A549 (cell line): ENCODE results near the gene FAM98C. TPM values are rescaled to one million over a fixed set of nuclear protein-coding genes. Genes with fewer than 3 reads are reported as not detected.
A peak's percentile ranks its signal among the peaks of the same experiment; 100 is the strongest.

Experiments used
- ATAC-seq, 2 experiments: fragments of 200-7000 bp in 1 of 2; fragments of >200 bp in 1 of 2; cut with Nextera tagmentation in 1 of 2; cut with Tn5 transposase in 1 of 2; 3 replicates each; pipeline versions ENCODE4 v1.8.0 to v1.9.1; 2018 to 2020; ENCODE audit warnings: mild to moderate bottlenecking in 1 of 2, moderate library complexity in 1 of 2
- CTCF ChIA-PET: fragments of 300-600 bp; sonication (Branson Sonifier 250); formaldehyde crosslinking; extraction: SDS; loops from one replicate; lab custom pipeline; 2021; ENCODE audit warnings: antibody characterized with exemption, inconsistent platforms; lab: Yijun Ruan, JAX
- POLR2A ChIA-PET: fragments of 350-600 bp; formaldehyde crosslinking; extraction: SDS; loops from one replicate; lab custom pipeline; 2021; ENCODE audit warnings: antibody characterized with exemption, inconsistent platforms; lab: Yijun Ruan, JAX
- DNase-seq, 2 experiments: peaks; one replicate each; pipeline versions ENCODE4 v3.0.0 to v3.0.0-alpha.2; 2011 to 2016; ENCODE audit warnings: low read depth in 1 of 2, low spot score in 1 of 2
- FAIRE-seq: peaks from 2 replicates; lab custom pipeline; 2011; peaks lifted over from hg19 to GRCh38; lab: Jason Lieb, UNC
- H3K27ac ChIP-seq, 2 experiments: fragments of >200 bp; sonication (Bioruptor Twin); formaldehyde crosslinking; 3 replicates each; pipeline ENCODE4 v1.5.1; 2016 to 2017
- H3K4me1 ChIP-seq: fragments of >200 bp; sonication (Bioruptor Twin); formaldehyde crosslinking; 3 replicates; pipeline ENCODE4 v1.6.1; 2016
- H3K4me2 ChIP-seq: fragments of >200 bp; sonication (Bioruptor Twin); formaldehyde crosslinking; 3 replicates; pipeline ENCODE4 v1.6.1; 2016
- H3K4me3 ChIP-seq: fragments of >200 bp; sonication (Bioruptor Twin); formaldehyde crosslinking; 3 replicates; pipeline ENCODE4 v1.5.1; 2016
- H3K9me3 ChIP-seq: fragments of >200 bp; sonication (Bioruptor Twin); formaldehyde crosslinking; 3 replicates; pipeline ENCODE4 v1.6.1; 2016
- CEBPB ChIP-seq, 2 experiments: fragments of >200 bp in 1 of 2; sonication (Bioruptor Twin) in 1 of 2; formaldehyde crosslinking in 1 of 2; IDR thresholded peaks; 2 replicates each; pipeline ENCODE4 v1.6.1; 2012 to 2016
- CHD4 ChIP-seq: fragments of 200-600 bp; sonication (generic); IDR thresholded peaks from 2 replicates; pipeline ENCODE4 v1.6.1; 2016; ENCODE audit warnings: antibody characterized with exemption, mild to moderate bottlenecking, borderline replicate concordance
- EHF ChIP-seq: fragments of 250-450 bp; sonication (Bioruptor Pico); IDR thresholded peaks from 2 replicates; pipeline ENCODE4 v1.5.0; 2020; ENCODE audit warnings: mild to moderate bottlenecking
- EHMT2 ChIP-seq: fragments of 200-600 bp; sonication (generic); IDR thresholded peaks from 2 replicates; pipeline ENCODE4 v1.6.1; 2016; ENCODE audit warnings: antibody characterized with exemption, low read depth, mild to moderate bottlenecking, moderate library complexity
- EP300 ChIP-seq, 2 experiments: fragments of >200 bp; sonication (Bioruptor Twin); formaldehyde crosslinking; IDR thresholded peaks; 2 replicates in 1 of 2; 3 replicates in 1 of 2; pipeline ENCODE4 v1.6.1; 2016 to 2017
- HOXA7 ChIP-seq: fragments of 250-450 bp; sonication (Bioruptor Pico); IDR thresholded peaks from 2 replicates; pipeline ENCODE4 v1.5.0; 2020; ENCODE audit warnings: mild to moderate bottlenecking, moderate library complexity
- MAFK ChIP-seq: fragments of 450-650 bp; IDR thresholded peaks from 2 replicates; pipeline ENCODE4 v1.6.1; 2014; ENCODE audit not compliant: partially characterized antibody
- NR3C1 ChIP-seq: fragments of >200 bp; sonication (Bioruptor Twin); formaldehyde crosslinking; IDR thresholded peaks from 3 replicates; pipeline ENCODE4 v1.6.1; 2017
- PHF8 ChIP-seq: fragments of 200-600 bp; sonication (generic); IDR thresholded peaks from 2 replicates; pipeline ENCODE4 v1.6.1; 2016; ENCODE audit warnings: low read depth, mild to moderate bottlenecking, antibody characterized with exemption, moderate library complexity, borderline replicate concordance
- RFX5 ChIP-seq: fragments of 450-650 bp; IDR thresholded peaks from 2 replicates; pipeline ENCODE4 v1.7.1; 2014; ENCODE audit warnings: antibody characterized with exemption, mild to moderate bottlenecking, moderate library complexity
- ZFP36 ChIP-seq: fragments of 450-650 bp; IDR thresholded peaks from 2 replicates; pipeline ENCODE4 v1.6.1; 2014; ENCODE audit warnings: borderline replicate concordance; ENCODE audit not compliant: partially characterized antibody
- WGBS: methylation state at CpG from one replicate; pipeline ENCODE4 v1.1.6; 2017; ENCODE audit errors: missing lambda C conversion rate; 5-methylcytosine and 5-hydroxymethylcytosine counted together
- polyA plus RNA-seq, 4 experiments: library from polyadenylated mRNA; depleted of rRNA in 3 of 4; stranded (reverse); fragments of >200 nt; fragmentation: RNase III in 1 of 4; extraction: RNeasy Plus Mini Kit Qiagen cat#74134 plus additional on column Dnase treatment in 1 of 4; gene quantifications; 2 replicates in 3 of 4; 3 replicates in 1 of 4; pipeline ENCODE4 v1.2.3, GENCODE V29; 2011 to 2017
- TF ChIP-seq, protein P1 (sequence below): fragments of 250-450 bp; sonication (Bioruptor Pico); IDR thresholded peaks from 2 replicates; pipeline ENCODE4 v1.5.0; 2021; ENCODE audit warnings: mild to moderate bottlenecking, moderate library complexity, borderline replicate concordance
- TF ChIP-seq, protein P2 (sequence below): IDR thresholded peaks from 2 replicates; pipeline ENCODE4 v1.6.1; 2012; ENCODE audit warnings: low read depth, borderline replicate concordance
- TF ChIP-seq, protein P3 (sequence below): IDR thresholded peaks from 2 replicates; pipeline ENCODE4 v1.6.1; 2012
- TF ChIP-seq, protein P4 (sequence below): fragments of >200 bp; sonication (Bioruptor Twin); formaldehyde crosslinking; IDR thresholded peaks from 3 replicates; pipeline ENCODE4 v1.5.1; 2016

The FAM98C gene
- polyA plus RNA-seq, 2 of the 4 experiments (the other 2 are of a cell fraction) = 12.8 to 20.4 TPM

GRCh38 chr19:38385804-38386257 is 17.1 kb upstream of the FAM98C start:
- TF ChIP-seq, protein P1, sequence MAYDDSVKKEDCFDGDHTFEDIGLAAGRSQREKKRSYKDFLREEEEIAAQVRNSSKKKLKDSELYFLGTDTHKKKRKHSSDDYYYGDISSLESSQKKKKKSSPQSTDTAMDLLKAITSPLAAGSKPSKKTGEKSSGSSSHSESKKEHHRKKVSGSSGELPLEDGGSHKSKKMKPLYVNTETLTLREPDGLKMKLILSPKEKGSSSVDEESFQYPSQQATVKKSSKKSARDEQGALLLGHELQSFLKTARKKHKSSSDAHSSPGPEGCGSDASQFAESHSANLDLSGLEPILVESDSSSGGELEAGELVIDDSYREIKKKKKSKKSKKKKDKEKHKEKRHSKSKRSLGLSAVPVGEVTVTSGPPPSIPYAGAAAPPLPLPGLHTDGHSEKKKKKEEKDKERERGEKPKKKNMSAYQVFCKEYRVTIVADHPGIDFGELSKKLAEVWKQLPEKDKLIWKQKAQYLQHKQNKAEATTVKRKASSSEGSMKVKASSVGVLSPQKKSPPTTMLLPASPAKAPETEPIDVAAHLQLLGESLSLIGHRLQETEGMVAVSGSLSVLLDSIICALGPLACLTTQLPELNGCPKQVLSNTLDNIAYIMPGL (CRISPR knock-in tag) = no peak
- TF ChIP-seq HOXA7 (CRISPR knock-in tag) = 0 out of 2 replicates have a peak, but pooled peaks have one; percentile 27
- Histone ChIP-seq H3K27ac (no peak overlapping the region), H3K4me1 (peaks cover 22% of the 10 kb centered on the region), H3K4me3 (no peak overlapping the region), H3K4me2 (no peak overlapping the region), H3K9me3 (no peaks in the 10 kb centered on the region)
- no peak for ATAC-seq
- CTCF ChIA-PET = interaction anchor here (0.7 to 12.4 kb wide), 18 partner anchors 11 to 487 kb away, joined by 3 to 254 read pairs (median 10); partner anchors contain the start of genes CATSPERG, FAM98C and PSMD8
- FAIRE-seq = no peak
- POLR2A ChIA-PET = interaction anchor here (2.5 kb wide), 1 partner anchor 11 kb away, joined by 28 read pairs; the partner anchor contains the start of gene PSMD8
- 95% methylated on average over 40 of the region's 40 CpGs for WGBS
- no peak for DNase-seq

- H3K9me3 ChIP-seq = no peaks in the 10 kb centered on the region
- TF ChIP-seq CHD4 = no peak
- TF ChIP-seq EHF (CRISPR knock-in tag) = no peak
- TF ChIP-seq EHMT2 = no peak
- TF ChIP-seq CEBPB (IDR thresholded peaks at IDR 0.05) = no peak
- TF ChIP-seq, protein P2, sequence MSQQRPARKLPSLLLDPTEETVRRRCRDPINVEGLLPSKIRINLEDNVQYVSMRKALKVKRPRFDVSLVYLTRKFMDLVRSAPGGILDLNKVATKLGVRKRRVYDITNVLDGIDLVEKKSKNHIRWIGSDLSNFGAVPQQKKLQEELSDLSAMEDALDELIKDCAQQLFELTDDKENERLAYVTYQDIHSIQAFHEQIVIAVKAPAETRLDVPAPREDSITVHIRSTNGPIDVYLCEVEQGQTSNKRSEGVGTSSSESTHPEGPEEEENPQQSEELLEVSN = no peak
- TF ChIP-seq EP300 (IDR thresholded peaks at IDR 0.05) = no peak
- TF ChIP-seq ZFP36 = no peak
- no peak overlapping the region for H3K4me2 ChIP-seq
- ATAC-seq (no peak), DNase-seq (no peak), FAIRE-seq (no peak)
- CTCF ChIA-PET = interaction anchor here (0.6 to 12.4 kb wide), 9 partner anchors 11 to 487 kb away, joined by 3 to 254 read pairs (median 17); partner anchors contain the start of genes FAM98C and PSMD8
- H3K4me1 ChIP-seq = peaks cover 22% of the 10 kb centered on the region
- POLR2A ChIA-PET = interaction anchor here (1.9 kb wide), 1 partner anchor 25 kb away, joined by 10 read pairs; no protein-coding TSS in a partner anchor
- no peak overlapping the region for H3K4me3 ChIP-seq
- no peak overlapping the region for H3K27ac ChIP-seq
- WGBS = 92% methylated on average over 61 of the region's 61 CpGs
These were observed 16.5 kb upstream of the FAM98C start for GRCh38 chr19:38386300-38386970.

- H3K4me3 ChIP-seq = peak overlapping the region; percentile 61
- FAIRE-seq (no peak), DNase-seq (no peak), ATAC-seq (no peak)
- peak overlapping the region; percentile 86 for H3K4me2 ChIP-seq
- peak overlapping the region in 1 of 2 experiments; percentile 90; a peak in 3 of 6 replicates for H3K27ac ChIP-seq
- 91% methylated on average over 36 of the region's 36 CpGs for WGBS
- POLR2A ChIA-PET = interaction anchor here (0.5 to 3.4 kb wide), 14 partner anchors 9 to 544 kb away, joined by 3 to 89 read pairs (median 8); partner anchors contain the start of genes C19orf33, CATSPERG, EIF3K and FAM98C
- no peak for TF ChIP-seq NR3C1
- TF ChIP-seq, protein P3, sequence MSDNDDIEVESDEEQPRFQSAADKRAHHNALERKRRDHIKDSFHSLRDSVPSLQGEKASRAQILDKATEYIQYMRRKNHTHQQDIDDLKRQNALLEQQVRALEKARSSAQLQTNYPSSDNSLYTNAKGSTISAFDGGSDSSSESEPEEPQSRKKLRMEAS = no peak
- no peak for TF ChIP-seq HOXA7 (CRISPR knock-in tag)
- TF ChIP-seq CEBPB (IDR thresholded peaks at IDR 0.05) = no peak
- no peak for TF ChIP-seq PHF8
- TF ChIP-seq, protein P4, sequence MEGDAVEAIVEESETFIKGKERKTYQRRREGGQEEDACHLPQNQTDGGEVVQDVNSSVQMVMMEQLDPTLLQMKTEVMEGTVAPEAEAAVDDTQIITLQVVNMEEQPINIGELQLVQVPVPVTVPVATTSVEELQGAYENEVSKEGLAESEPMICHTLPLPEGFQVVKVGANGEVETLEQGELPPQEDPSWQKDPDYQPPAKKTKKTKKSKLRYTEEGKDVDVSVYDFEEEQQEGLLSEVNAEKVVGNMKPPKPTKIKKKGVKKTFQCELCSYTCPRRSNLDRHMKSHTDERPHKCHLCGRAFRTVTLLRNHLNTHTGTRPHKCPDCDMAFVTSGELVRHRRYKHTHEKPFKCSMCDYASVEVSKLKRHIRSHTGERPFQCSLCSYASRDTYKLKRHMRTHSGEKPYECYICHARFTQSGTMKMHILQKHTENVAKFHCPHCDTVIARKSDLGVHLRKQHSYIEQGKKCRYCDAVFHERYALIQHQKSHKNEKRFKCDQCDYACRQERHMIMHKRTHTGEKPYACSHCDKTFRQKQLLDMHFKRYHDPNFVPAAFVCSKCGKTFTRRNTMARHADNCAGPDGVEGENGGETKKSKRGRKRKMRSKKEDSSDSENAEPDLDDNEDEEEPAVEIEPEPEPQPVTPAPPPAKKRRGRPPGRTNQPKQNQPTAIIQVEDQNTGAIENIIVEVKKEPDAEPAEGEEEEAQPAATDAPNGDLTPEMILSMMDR = no peak
- no peak for TF ChIP-seq MAFK
- TF ChIP-seq RFX5 = no peak
- H3K4me1 ChIP-seq = peaks cover 28% of the 10 kb centered on the region
- H3K9me3 ChIP-seq = no peaks in the 10 kb centered on the region
- CTCF ChIA-PET = interaction anchor here (0.6 to 12.4 kb wide), 15 partner anchors 9 to 589 kb away, joined by 3 to 254 read pairs (median 4); partner anchors contain the start of genes C19orf33, CATSPERG, FAM98C and MRPS12
These were observed 15.8 kb upstream of the FAM98C start for GRCh38 chr19:38386971-38387549.
